GM19463 (cell line): ENCODE measurements around the gene TMEM185A.
"Not testable (repeated sequence)": the region's sequence is repeated elsewhere in the genome, so short reads cannot be mapped to it uniquely, and the experiment has no call there.

Source experiments
- ATAC-seq: cut with Tn5 transposase; IDR thresholded peaks from one replicate; pipeline ENCODE4 v1.9.1; 2021; ENCODE audit warnings: mild to moderate bottlenecking, moderate library complexity; ENCODE audit not compliant: unreplicated experiment

TMEM185A gene

DNA sequence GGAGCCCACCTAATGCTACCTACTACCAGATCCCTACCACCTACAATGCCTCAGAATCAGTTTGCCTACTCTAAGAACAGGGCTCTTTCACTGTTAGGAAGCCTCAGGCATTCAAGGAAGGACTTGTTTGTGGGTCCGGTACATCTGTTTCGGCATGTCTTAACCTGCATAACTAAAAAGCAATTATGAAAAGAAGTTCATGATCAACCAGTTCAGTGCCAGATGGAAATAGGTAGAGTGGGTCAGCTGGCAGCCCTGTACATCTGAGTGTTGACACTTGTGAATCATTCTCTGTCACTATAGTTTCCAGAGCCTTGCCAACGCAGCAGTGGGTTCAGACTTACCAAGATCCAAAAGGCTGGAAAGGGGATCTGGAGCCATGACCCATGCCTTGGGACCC lies 3.3 kb downstream of the TMEM185A start:
- no peak for ATAC-seq

DNA sequence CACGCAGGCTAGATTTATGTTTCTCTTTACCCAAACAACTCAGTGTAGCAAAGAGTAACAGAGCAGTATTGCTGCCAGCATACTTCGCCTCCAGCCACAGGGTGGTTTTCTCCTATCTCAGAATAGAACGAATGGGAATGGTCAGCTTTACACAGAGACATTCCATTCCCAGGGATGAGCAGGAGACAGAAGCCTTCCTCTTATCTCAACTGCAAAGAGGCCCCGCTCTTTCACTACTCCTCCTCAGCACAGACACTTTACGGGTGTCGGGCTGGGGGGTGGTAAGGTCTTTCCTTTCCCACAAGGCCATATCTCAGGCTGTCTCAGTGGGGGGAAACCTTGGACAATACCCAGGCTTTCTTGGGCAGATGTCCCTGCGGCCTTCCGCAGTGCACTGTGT lies 4.8 kb downstream of the TMEM185A start:
- ATAC-seq = not testable (repeated sequence)

DNA sequence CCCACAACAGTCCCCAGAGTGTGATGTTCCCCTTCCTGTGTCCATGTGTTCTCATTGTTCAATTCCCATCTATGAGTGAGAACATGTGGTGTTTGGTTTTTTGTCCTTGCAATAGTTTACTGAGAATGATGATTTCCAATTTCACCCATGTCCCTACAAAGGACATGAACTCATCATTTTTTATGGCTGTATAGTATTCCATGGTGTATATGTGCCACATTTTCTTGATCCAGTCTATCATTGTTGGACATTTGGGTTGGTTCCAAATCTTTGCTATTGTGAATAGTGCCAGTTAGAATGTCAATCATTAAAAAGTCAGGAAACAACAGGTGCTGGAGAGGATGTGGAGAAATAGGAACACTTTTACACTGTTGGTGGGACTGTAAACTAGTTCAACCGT lies 11.9 kb downstream of the TMEM185A start:
- ATAC-seq = not testable (repeated sequence)

GRCh38 chrX:149618871-149619270 lies 12.7 kb downstream of the TMEM185A start:
- ATAC-seq = no peak

DNA sequence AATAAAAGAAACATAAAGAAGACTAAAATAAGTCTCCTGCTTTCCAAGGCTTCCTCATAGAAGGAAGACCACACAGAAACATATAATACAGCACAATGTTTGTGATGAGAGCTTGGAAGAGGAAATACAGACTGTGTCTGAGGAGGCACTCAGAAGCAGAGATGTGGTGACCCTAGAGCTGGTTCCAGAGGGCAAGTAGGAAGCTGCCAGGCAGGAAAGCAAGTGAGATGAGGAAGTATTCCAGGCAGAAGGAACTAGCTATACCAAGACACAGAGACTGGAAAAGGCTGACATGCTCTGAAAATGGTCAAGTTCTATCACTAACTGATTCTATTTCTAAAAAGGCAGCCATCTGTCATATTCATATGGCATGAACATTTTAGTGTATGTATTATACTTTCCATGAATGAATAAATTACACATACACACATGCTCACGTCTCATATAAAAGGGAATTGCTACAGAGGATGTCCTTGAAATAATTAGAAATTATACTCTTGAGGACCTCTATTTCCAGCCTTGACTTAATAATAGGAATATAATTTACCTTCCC lies 19.9 kb downstream of the TMEM185A start:
- ATAC-seq = no peak

DNA sequence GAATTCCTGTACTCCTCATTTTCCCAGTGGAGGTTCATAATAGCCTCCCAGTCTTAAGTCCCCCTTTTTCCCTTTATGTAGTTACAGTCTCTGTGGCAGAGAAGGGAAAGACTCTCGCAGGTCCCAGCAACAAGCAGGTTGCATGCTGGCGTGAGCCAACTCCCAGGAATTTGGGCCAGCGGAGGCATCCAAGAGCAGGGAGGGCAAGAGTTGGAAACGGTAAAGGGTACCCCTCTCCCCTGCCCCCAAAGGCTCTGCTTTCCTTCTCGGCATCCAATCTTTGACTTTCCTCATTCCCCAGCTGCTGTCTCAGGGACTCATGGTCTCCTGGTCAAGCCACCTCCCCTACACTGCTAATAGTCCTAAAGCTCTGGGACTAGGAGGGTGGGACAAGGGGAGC lies 21.1 kb downstream of the TMEM185A start:
- ATAC-seq = no peak

DNA sequence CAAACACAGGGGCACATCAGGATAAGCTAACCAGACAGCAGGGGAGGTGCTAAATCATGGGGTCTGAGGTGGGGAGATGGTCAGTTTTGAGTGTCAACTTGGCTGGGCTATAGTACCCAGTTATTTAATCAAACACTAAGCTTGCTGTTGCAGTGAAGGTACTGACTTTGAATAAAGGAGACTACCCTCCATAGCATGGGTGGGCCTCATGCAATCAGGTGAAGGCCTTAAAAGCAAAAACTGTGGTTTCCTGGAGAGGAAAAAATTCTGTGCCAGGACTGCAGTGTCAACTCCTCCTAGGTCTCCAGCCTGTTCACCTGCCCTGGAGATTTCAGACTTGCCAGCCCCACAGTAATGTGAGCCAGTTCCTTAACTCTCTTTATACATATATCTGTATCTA lies 23.9 kb downstream of the TMEM185A start:
- no peak for ATAC-seq

- not testable (repeated sequence) for ATAC-seq
Observed at GRCh38 chrX:149605248-149605885, 26.2 kb downstream of the TMEM185A start.

GRCh38 chrX:149598603-149599002 lies 33.0 kb downstream of the TMEM185A start:
- ATAC-seq = not testable (repeated sequence)

GRCh38 chrX:149595943-149596342 lies 35.6 kb downstream of the TMEM185A start:
- ATAC-seq = not testable (repeated sequence)

DNA sequence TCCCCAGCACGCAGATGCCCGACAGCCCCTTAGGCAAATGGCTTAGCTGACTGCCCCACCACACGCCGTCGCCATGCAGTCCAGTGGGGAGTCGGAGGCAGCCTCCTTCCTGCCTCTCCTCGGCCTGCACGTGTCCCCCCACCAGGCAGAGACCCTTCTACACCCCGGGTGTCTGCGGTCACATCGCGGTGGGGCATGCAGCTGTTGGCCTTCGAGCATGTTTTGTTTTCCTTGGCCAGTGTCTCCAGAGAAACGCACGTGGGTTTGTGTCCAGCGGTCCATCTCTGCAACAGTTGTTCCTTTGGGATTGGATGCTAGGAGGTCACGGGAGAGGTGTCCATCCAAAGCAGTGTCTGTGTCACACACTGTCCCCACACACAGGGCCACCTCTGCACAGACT lies 36.4 kb downstream of the TMEM185A start, which contains the start of gene HSFX2:
Gene HSFX2, minus strand, starts transcription at position 101 of the 400 bp plus-strand sequence. CDS start 614 bp downstream, outside the sequence.
- ATAC-seq = not testable (repeated sequence)

DNA sequence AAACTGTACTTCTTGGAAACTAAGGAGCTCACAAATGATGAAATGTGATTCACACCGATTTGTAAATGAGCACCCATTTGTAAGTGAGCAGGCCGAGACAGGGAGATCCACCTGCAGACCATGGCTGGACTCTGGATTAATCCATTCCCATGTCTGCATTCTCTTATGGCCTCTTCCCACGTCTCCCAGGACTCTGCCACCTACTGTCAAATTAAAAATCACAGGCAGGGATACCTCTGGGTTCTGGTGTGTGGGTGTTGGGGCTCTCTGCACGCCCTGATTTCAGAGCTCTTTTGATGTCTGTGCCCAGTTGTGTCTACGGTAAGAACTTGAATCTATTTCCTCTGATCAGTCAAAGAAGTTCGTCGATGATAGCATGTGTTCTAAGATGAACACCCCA lies 40.6 kb downstream of the TMEM185A start:
- ATAC-seq = not testable (repeated sequence)

GRCh38 chrX:149587359-149587758 lies 44.2 kb downstream of the TMEM185A start, which contains the start of gene MAGEA9B:
Gene MAGEA9B, minus strand, starts transcription at chrX:149587459. Its CDS starts 4,280 bp downstream, at chrX:149583179.
- not testable (repeated sequence) for ATAC-seq

GRCh38 chrX:149585631-149586030 lies 46.0 kb downstream of the TMEM185A start:
- ATAC-seq = not testable (repeated sequence)

DNA sequence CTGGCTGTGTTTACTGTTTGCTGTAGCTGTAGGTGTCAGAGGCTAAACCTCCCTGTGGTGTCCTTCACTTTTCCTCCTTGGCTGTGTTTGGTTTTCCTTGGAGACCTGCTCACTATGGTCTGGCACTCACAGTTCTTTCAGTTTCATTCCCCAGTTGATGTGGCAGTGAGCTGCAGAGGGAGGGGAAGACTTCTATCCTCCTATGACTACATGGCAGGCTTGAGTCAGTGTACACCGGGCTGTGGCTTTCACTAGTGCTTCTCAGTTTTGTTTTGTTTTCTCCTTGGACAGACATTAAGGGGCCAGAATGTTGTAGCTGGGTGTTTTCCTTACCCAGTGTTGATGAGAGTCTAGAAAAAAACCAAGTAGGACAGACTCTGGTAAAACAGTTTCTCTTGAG lies 58.1 kb downstream of the TMEM185A start:
- ATAC-seq = peak; percentile 97

DNA sequence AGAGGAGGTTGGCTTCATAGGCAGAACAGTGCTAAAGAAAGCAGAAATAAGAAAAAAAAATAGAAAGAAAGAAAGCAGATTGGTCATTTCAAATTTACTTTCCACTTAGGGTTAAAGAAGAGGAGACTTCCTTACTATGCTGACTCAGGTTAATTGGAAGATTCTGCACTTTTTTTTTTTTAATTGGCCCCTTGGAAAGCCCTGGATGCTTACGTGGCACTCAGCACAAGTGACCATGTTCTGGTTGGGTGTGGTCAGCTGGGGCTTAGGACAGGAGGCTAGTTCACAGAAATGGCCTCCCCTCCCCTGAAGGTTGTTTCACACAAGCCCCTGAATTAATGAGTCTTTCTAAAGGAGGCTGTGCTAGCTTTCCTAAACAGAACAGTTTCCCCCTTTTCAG lies 58.8 kb downstream of the TMEM185A start:
- ATAC-seq = no peak

DNA sequence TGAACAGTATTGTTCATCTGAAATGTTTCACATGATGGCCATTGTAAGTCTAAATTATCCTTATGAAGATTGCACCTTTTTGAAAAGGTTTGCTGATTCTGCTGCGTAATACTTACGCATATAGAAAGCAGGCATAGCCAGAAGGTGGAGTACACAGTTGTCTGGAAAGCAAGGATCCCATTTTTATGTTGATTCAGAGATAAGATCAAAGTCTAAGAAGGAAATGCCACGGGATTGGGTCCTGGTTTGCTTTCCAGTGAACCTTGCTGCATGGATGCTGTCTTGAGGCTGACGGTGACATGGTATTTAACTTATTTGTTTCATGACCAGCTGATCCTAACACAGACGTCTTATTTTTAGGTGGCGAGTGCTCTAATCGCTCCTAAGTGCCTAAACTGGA lies 59.8 kb downstream of the TMEM185A start:
- no peak for ATAC-seq

GRCh38 chrX:149570668-149571067 lies 60.9 kb downstream of the TMEM185A start:
- no peak for ATAC-seq

- no peak for ATAC-seq
Observed at GRCh38 chrX:149569770-149570169, 61.8 kb downstream of the TMEM185A start.

DNA sequence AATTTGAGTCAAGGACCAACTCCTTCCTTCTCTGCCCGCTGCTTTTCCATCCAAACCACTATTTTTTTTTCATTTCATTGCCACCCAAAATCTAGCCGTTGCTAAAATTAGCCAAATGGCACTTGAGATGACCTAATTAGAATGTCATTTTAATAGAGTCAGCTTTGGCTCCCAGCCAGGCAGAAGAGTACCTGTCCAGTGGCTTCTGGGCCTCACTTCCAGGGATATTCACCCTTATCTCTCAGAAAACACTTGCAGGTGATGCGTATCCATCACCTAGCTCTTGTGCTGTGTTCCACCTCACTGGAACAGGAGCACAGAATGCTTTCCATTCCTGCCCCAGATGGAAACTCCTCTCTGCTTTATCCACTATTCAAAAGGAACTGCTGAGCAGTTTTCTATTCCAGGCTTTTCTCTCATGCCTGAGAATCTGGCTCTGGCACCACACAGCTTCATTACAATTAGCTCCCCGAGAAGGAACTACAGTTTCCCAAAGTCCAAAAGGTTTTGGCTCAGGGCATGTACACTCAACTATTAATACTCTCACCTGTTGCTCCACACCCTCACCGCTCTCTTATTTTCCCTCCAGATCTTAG lies 62.8 kb downstream of the TMEM185A start:
- no peak for ATAC-seq

DNA sequence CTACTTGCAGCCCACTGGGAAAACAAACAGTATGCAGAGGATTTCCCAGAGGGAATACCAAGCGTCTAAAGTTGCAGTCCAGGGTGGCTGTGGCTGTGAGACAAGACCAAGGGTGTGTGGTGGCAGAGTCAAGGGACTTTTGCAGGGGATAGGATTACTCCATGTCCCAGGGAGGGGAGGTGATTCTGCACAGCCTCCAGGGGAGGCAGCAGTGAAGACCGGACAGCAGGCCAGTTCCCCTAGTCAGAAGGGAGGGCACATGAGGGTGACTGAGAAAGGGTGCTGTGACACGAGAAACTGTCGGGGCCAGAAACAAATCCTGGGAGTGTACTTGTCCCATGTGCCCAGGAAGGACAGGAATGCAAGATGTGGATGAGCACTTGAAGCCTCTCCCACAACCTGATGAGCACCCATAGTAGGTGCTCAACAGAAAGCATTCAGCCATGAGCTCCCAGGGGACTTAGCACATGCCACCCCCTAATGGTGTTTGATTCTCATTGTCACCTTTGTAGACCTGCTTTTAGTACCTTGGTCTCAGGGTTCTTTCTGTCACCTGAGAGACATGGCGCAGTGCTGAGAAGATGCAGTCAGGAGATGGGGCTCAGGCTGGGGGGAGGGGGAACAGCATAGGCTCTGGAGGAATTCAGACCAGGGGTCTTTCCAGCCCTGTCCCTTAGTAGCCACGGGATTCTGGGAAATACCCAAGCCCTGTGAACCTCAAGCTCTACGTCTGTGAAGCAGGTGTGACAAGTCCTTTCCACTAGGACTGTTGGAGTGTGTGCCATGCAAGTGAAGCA lies 63.8 kb downstream of the TMEM185A start:
- no peak for ATAC-seq
